GM23338 (cell line): Measurements from ENCODE around the gene XKR7.

Source experiments
- CREB1 ChIP-seq: fragments of 250-450 bp; sonication (Bioruptor Pico); IDR thresholded peaks from 2 replicates; pipeline ENCODE4 v1.5.0; 2020; ENCODE audit warnings: low read depth, mild to moderate bottlenecking, moderate library complexity
- CTCF ChIP-seq, 2 experiments: fragments of 200-600 bp in 1 of 2; sonication (generic) in 1 of 2; conservative IDR thresholded peaks; 2 replicates each; pipeline versions ENCODE4 v1.5.1 to v1.6.1; 2016 to 2017; ENCODE audit warnings: antibody characterized with exemption in 2 of 2, low read depth in 2 of 2, mild to moderate bottlenecking in 2 of 2, moderate library complexity in 1 of 2
- ETS1 ChIP-seq: IDR thresholded peaks from 2 replicates; pipeline ENCODE4 v1.6.1; 2016; ENCODE audit warnings: antibody characterized with exemption
- EZH2 ChIP-seq: fragments of 200-600 bp; sonication (generic); IDR thresholded peaks from one replicate; pipeline ENCODE4 v1.8.0; 2017; ENCODE audit warnings: antibody characterized with exemption, mild to moderate bottlenecking, low read depth; ENCODE audit not compliant: unreplicated experiment
- EZH2phosphoT487 ChIP-seq: fragments of 200-600 bp; sonication (generic); IDR thresholded peaks from one replicate; pipeline ENCODE4 v1.8.1; 2018; ENCODE audit warnings: antibody characterized with exemption; ENCODE audit not compliant: unreplicated experiment
- JUNB ChIP-seq: IDR thresholded peaks from one replicate; pipeline ENCODE4 v1.6.1; 2016; ENCODE audit warnings: antibody characterized with exemption; ENCODE audit not compliant: unreplicated experiment
- POLR2AphosphoS5 ChIP-seq: IDR thresholded peaks from 2 replicates; pipeline ENCODE4 v1.6.1; 2016; ENCODE audit warnings: antibody characterized with exemption, low read depth
- REST ChIP-seq: IDR thresholded peaks from one replicate; pipeline ENCODE4 v1.6.1; 2018; ENCODE audit warnings: antibody characterized with exemption; ENCODE audit not compliant: unreplicated experiment
- ZNF114 ChIP-seq: fragments of 250-450 bp; sonication (Bioruptor Pico); IDR thresholded peaks from 2 replicates; pipeline ENCODE4 v1.5.0; 2020; ENCODE audit warnings: mild to moderate bottlenecking, moderate library complexity
- ZNF331 ChIP-seq: fragments of 250-450 bp; sonication (Bioruptor Pico); IDR thresholded peaks from 2 replicates; pipeline ENCODE4 v1.5.0; 2020; ENCODE audit warnings: low read depth, mild to moderate bottlenecking, moderate library complexity
- TF ChIP-seq, protein P1 (sequence below): fragments of 250-450 bp; sonication (Bioruptor Pico); IDR thresholded peaks from 2 replicates; pipeline ENCODE4 v1.5.0; 2020; ENCODE audit warnings: mild to moderate bottlenecking, moderate library complexity

DNA sequence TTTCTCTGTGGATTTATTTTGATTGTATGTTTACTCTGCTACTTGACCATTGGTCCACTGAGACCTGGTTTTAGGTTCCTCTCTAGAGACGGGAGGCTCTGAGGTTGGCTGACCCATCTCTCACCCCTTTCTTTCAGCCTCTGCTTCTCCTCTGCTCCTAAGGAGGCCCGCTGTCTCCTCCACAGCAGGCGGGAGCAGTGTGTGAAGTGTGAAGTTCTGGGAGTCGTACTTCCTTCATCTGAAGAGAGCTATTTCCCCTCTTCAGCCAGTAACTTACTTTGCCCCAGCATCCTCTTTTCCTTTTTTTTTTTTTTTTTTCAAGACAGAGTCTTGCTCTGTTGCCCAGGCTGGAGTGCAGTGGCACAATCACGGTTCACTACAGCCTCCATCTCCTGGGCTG, 37.2 kb upstream of the XKR7 start:
- TF ChIP-seq CTCF (conservative IDR thresholded peaks at IDR 0.05; ENCODE audit: low read depth in 2 of 2) = no peak
- TF ChIP-seq REST = no peak
- no peak for TF ChIP-seq EZH2
- no peak for TF ChIP-seq POLR2AphosphoS5
- no peak for TF ChIP-seq ZNF331
- TF ChIP-seq ZNF114 = no peak
- TF ChIP-seq EZH2phosphoT487 = no peak
- TF ChIP-seq ETS1 = no peak
- no peak for TF ChIP-seq JUNB
- TF ChIP-seq CREB1 = no peak
- TF ChIP-seq, protein P1, sequence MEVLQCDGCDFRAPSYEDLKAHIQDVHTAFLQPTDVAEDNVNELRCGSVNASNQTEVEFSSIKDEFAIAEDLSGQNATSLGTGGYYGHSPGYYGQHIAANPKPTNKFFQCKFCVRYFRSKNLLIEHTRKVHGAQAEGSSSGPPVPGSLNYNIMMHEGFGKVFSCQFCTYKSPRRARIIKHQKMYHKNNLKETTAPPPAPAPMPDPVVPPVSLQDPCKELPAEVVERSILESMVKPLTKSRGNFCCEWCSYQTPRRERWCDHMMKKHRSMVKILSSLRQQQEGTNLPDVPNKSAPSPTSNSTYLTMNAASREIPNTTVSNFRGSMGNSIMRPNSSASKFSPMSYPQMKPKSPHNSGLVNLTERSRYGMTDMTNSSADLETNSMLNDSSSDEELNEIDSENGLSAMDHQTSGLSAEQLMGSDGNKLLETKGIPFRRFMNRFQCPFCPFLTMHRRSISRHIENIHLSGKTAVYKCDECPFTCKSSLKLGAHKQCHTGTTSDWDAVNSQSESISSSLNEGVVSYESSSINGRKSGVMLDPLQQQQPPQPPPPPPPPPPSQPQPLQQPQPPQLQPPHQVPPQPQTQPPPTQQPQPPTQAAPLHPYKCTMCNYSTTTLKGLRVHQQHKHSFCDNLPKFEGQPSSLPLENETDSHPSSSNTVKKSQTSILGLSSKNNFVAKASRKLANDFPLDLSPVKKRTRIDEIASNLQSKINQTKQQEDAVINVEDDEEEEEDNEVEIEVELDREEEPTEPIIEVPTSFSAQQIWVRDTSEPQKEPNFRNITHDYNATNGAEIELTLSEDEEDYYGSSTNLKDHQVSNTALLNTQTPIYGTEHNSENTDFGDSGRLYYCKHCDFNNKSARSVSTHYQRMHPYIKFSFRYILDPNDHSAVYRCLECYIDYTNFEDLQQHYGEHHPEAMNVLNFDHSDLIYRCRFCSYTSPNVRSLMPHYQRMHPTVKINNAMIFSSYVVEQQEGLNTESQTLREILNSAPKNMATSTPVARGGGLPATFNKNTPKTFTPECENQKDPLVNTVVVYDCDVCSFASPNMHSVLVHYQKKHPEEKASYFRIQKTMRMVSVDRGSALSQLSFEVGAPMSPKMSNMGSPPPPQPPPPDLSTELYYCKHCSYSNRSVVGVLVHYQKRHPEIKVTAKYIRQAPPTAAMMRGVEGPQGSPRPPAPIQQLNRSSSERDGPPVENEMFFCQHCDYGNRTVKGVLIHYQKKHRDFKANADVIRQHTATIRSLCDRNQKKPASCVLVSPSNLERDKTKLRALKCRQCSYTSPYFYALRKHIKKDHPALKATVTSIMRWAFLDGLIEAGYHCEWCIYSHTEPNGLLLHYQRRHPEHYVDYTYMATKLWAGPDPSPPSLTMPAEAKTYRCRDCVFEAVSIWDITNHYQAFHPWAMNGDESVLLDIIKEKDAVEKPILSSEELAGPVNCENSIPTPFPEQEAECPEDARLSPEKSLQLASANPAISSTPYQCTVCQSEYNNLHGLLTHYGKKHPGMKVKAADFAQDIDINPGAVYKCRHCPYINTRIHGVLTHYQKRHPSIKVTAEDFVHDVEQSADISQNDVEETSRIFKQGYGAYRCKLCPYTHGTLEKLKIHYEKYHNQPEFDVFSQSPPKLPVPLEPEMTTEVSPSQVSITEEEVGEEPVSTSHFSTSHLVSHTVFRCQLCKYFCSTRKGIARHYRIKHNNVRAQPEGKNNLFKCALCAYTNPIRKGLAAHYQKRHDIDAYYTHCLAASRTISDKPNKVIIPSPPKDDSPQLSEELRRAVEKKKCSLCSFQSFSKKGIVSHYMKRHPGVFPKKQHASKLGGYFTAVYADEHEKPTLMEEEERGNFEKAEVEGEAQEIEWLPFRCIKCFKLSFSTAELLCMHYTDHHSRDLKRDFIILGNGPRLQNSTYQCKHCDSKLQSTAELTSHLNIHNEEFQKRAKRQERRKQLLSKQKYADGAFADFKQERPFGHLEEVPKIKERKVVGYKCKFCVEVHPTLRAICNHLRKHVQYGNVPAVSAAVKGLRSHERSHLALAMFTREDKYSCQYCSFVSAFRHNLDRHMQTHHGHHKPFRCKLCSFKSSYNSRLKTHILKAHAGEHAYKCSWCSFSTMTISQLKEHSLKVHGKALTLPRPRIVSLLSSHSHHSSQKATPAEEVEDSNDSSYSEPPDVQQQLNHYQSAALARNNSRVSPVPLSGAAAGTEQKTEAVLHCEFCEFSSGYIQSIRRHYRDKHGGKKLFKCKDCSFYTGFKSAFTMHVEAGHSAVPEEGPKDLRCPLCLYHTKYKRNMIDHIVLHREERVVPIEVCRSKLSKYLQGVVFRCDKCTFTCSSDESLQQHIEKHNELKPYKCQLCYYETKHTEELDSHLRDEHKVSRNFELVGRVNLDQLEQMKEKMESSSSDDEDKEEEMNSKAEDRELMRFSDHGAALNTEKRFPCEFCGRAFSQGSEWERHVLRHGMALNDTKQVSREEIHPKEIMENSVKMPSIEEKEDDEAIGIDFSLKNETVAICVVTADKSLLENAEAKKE (CRISPR knock-in tag) = no peak
